Measurements from ENCODE around the gene STYK1.
"Not testable (repeated sequence)": the region's sequence is repeated elsewhere in the genome, so short reads cannot be mapped to it uniquely, and the experiment has no call there.

The STYK1 gene

GRCh38 chr12:10615532-10615931, 58.3 kb downstream of the STYK1 start:
- TF ChIP-seq, protein P1, sequence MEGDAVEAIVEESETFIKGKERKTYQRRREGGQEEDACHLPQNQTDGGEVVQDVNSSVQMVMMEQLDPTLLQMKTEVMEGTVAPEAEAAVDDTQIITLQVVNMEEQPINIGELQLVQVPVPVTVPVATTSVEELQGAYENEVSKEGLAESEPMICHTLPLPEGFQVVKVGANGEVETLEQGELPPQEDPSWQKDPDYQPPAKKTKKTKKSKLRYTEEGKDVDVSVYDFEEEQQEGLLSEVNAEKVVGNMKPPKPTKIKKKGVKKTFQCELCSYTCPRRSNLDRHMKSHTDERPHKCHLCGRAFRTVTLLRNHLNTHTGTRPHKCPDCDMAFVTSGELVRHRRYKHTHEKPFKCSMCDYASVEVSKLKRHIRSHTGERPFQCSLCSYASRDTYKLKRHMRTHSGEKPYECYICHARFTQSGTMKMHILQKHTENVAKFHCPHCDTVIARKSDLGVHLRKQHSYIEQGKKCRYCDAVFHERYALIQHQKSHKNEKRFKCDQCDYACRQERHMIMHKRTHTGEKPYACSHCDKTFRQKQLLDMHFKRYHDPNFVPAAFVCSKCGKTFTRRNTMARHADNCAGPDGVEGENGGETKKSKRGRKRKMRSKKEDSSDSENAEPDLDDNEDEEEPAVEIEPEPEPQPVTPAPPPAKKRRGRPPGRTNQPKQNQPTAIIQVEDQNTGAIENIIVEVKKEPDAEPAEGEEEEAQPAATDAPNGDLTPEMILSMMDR (IDR thresholded peaks at IDR 0.05; ENCODE audit: low read depth, low read length): peak; percentile 32
- peaks cover 47% of the 10 kb centered on the region for H3K27me3 ChIP-seq
- DNase-seq: no peak
- no peak overlapping the region for H3K4me3 ChIP-seq (ENCODE audit: low read depth, low read length)
- no peaks in the 10 kb centered on the region for H3K4me1 ChIP-seq
- no peaks in the 10 kb centered on the region for H3K9me3 ChIP-seq
- 0 out of 2 replicates have a peak, but pooled peaks cover 3% of the 10 kb centered on the region for H3K36me3 ChIP-seq

DNA sequence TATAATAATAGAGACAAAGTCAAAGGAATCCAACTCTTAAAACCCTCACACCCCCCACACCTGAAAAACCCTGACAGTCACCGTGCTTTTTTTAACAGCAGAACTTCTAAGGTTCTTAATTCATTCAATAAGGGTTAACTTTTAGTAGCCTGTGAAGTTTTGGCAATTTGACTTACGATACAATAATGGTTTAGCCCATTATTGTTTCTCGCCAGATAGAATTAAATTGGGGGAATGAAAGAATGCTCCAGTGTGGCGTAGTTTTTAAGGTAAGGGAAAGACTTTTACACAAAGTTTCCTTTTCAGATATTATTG, 59.8 kb downstream of the STYK1 start:
- Histone ChIP-seq H3K36me3 (peaks cover 16% of the 10 kb centered on the region), H3K4me1 (no peaks in the 10 kb centered on the region), H3K9me3 (no peaks in the 10 kb centered on the region), H3K4me3 (ENCODE audit: low read depth, low read length) (peak overlapping the region; percentile 91), H3K27me3 (peaks cover 32% of the 10 kb centered on the region)
- no peak for DNase-seq
- TF ChIP-seq, protein P1 (IDR thresholded peaks at IDR 0.05; ENCODE audit: low read depth, low read length): no peak

DNA sequence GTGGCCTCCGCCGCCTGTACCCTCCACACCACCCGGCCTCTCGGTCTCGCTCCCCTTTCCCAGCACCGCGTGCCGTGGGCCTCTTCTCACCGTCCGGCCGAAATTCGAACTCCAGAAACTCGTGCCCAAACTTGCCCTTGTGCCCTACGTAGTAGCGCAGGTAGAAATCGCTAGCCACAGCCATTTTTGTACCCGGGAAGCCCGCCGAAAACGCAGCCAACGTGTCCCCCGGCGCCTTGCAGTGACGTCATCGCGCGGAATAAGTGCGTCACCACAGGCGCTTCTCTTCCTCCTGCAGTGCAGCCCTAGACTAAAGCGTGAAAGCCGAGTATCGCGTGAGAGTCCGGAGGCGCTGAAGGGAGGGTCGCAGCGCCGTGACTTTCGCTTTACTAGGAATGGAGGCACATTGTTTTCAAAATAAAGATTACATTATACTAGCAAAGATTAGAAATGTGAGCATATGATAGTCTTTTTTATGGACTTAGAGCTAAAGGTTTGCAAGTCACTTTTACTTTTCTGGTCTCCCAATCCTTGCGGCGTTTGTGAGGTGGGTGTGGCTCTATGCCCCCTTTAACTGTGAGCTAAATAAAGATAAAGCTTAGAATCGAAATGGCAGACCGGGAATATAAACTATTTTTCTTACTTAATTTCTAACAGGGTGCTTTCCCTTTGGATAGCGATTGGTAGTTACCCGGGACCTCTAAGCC, 60.4 kb downstream of the STYK1 start, which contains the start of gene MAGOHB:
MAGOHB (minus strand) TSS at position 261 of the 707 bp plus-strand sequence; CDS start at position 184, 77 bp downstream.
- peaks cover 27% of the 10 kb centered on the region for H3K27me3 ChIP-seq
- H3K9me3 ChIP-seq: no peaks in the 10 kb centered on the region
- H3K4me1 ChIP-seq: no peaks in the 10 kb centered on the region
- H3K36me3 ChIP-seq: peaks cover 21% of the 10 kb centered on the region
- TF ChIP-seq, protein P1 (IDR thresholded peaks at IDR 0.05; ENCODE audit: low read depth, low read length): no peak
- peak; percentile 95 for DNase-seq
- H3K4me3 ChIP-seq (ENCODE audit: low read depth, low read length): peak within 1 kb of the TSS; percentile 91

DNA sequence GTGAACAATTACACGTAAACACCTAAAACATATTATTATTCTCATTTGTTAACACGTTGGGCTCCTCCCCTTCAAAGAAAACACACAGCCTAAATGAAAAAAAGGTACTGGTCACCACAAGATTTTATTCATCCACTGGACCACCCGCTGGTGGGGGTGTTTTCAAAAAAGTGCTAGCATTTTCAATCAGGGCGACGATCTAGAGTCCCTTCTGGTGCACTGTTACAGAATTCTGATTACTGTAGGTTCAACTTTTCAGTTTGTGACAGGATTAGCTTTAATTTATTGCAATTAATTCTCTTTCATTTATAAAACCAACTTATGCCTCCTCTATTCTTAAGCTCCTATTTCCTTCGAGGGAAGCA, 60.9 kb downstream of the STYK1 start:
- Histone ChIP-seq H3K27me3 (peaks cover 22% of the 10 kb centered on the region), H3K9me3 (no peaks in the 10 kb centered on the region), H3K4me1 (no peaks in the 10 kb centered on the region), H3K36me3 (peaks cover 25% of the 10 kb centered on the region), H3K4me3 (ENCODE audit: low read depth, low read length) (peak overlapping the region; percentile 91)
- no peak for DNase-seq
- TF ChIP-seq, protein P1 (IDR thresholded peaks at IDR 0.05; ENCODE audit: low read depth, low read length): no peak

DNA sequence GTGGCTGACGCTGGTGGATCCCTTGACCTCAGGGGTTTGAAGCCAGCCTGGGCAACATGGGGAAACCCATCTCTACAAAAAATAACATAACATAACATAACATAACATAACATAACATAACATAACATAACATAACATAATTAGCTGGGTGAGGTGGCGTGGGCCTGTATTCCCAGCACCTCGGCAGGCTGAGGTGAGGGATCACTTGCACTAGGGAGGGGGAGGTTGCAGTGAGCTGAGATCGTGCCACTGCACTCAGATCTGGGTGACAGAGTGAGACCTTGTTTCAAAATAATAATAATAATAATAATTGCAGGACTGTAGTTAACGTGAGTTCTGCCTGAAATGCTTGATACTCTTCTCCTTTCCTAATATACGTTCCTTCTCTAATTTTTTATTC, 61.7 kb downstream of the STYK1 start:
- TF ChIP-seq, protein P1 (IDR thresholded peaks at IDR 0.05; ENCODE audit: low read depth, low read length): no peak
- H3K4me1 ChIP-seq: no peaks in the 10 kb centered on the region
- peaks cover 13% of the 10 kb centered on the region for H3K27me3 ChIP-seq
- H3K9me3 ChIP-seq: no peaks in the 10 kb centered on the region
- peaks cover 32% of the 10 kb centered on the region for H3K36me3 ChIP-seq
- H3K4me3 ChIP-seq (ENCODE audit: low read depth, low read length): peak overlapping the region; percentile 91
- DNase-seq: no peak

GRCh38 chr12:10611258-10611657, 62.6 kb downstream of the STYK1 start:
- peaks cover 37% of the 10 kb centered on the region for H3K36me3 ChIP-seq
- not testable (repeated sequence) for H3K4me3 ChIP-seq (ENCODE audit: low read depth, low read length); H3K4me1 ChIP-seq; H3K9me3 ChIP-seq; DNase-seq; H3K27me3 ChIP-seq
